GM12878 (cell line): ENCODE results near the gene NCBP2. TPM values are rescaled to one million over a fixed set of nuclear protein-coding genes. Genes with fewer than 3 reads are reported as not detected.

Experiments
- ATAC-seq: fragments of 200-7000 bp; cut with Tn5 transposase; 3 replicates; pipeline ENCODE4 v1.9.1; 2020; ENCODE audit warnings: mild to moderate bottlenecking, moderate library complexity
- BruUV-seq: library from RNA; stranded (reverse); fragments of 400-500 nt; replicated peaks from 2 replicates; lab custom pipeline; 2021; lab: Mats Ljungman, UMichigan
- CTCF ChIA-PET: fragments of 300-600 bp; sonication (Branson Sonifier 250); formaldehyde crosslinking; extraction: SDS; loops from one replicate; lab custom pipeline; 2021; ENCODE audit warnings: inconsistent platforms; lab: Yijun Ruan, JAX
- POLR2A ChIA-PET: fragments of 350-600 bp; formaldehyde crosslinking; extraction: SDS; loops from one replicate; lab custom pipeline; 2021; ENCODE audit warnings: inconsistent platforms; lab: Charles Lee
- RAD21 ChIA-PET: fragments of 300-600 bp; sonication (Branson Sonifier 250); formaldehyde crosslinking; loops from one replicate; lab custom pipeline; 2023; ENCODE audit warnings: antibody characterized with exemption; ENCODE audit not compliant: unreplicated experiment; lab: Charles Lee
- SMC1A ChIA-PET: fragments of 300-600 bp; sonication (Branson Sonifier 250); formaldehyde crosslinking; loops from one replicate; lab custom pipeline; 2023; ENCODE audit not compliant: unreplicated experiment, uncharacterized antibody; lab: Charles Lee
- DNase-seq: peaks from one replicate; pipeline ENCODE4 v3.0.0-alpha.2; 2011; ENCODE audit warnings: low read depth, low spot score
- FAIRE-seq: peaks from 3 replicates; lab custom pipeline; 2011; peaks lifted over from hg19 to GRCh38; lab: Jason Lieb, UNC
- H2AFZ ChIP-seq: 2 replicates; pipeline ENCODE4 v1.6.0; 2011; ENCODE audit warnings: low read depth, low read length, control low read depth; ENCODE audit not compliant: control insufficient read depth
- H3K27ac ChIP-seq: 2 replicates; pipeline ENCODE4 v1.5.1; 2011; ENCODE audit warnings: control low read depth; ENCODE audit not compliant: control insufficient read depth, insufficient read depth
- H3K27me3 ChIP-seq, 2 experiments: replicated peaks in 1 of 2; 2 replicates each; pipeline versions ENCODE4 v1.6.0 to v1.6.1; 2011; ENCODE audit warnings: low read length in 1 of 2; ENCODE audit not compliant: control insufficient read depth in 2 of 2, insufficient read depth in 2 of 2
- H3K36me3 ChIP-seq, 2 experiments: 2 replicates each; pipeline ENCODE4 v1.5.1; 2011; ENCODE audit warnings: low read length in 1 of 2; ENCODE audit not compliant: control insufficient read depth in 2 of 2, insufficient read depth in 2 of 2
- H3K4me1 ChIP-seq: 2 replicates; pipeline ENCODE4 v1.6.1; 2011; ENCODE audit warnings: mild to moderate bottlenecking, low read length, moderate library complexity, mixed read lengths; ENCODE audit not compliant: control insufficient read depth, insufficient read depth
- H3K4me2 ChIP-seq: 2 replicates; pipeline ENCODE4 v1.6.0; 2011; ENCODE audit warnings: control low read depth; ENCODE audit not compliant: control insufficient read depth, insufficient read depth
- H3K4me3 ChIP-seq: fragments of 200-600 bp; sonication (generic); 2 replicates; pipeline ENCODE4 v1.5.1; 2016
- H3K79me2 ChIP-seq: 2 replicates; pipeline ENCODE4 v1.6.0; 2011; ENCODE audit warnings: low read length; ENCODE audit not compliant: control insufficient read depth, insufficient read depth
- H3K9ac ChIP-seq: 2 replicates; pipeline ENCODE4 v1.8.0; 2011; ENCODE audit warnings: low read length, control low read depth, mixed read lengths; ENCODE audit not compliant: control insufficient read depth, insufficient read depth
- H3K9me3 ChIP-seq: replicated peaks from 3 replicates; pipeline ENCODE4 v1.5.1; 2011; ENCODE audit warnings: mild to moderate bottlenecking, low read length; ENCODE audit not compliant: control insufficient read depth, insufficient read depth
- H4K20me1 ChIP-seq: 2 replicates; pipeline ENCODE4 v1.6.0; 2011; ENCODE audit not compliant: control insufficient read depth, insufficient read depth
- ATF7 ChIP-seq: fragments of 450-650 bp; IDR thresholded peaks from 2 replicates; pipeline ENCODE4 v1.6.1; 2016; ENCODE audit warnings: low read depth, mild to moderate bottlenecking
- CHD4 ChIP-seq: fragments of 200-600 bp; sonication (generic); IDR thresholded peaks from 2 replicates; pipeline ENCODE4 v1.6.1; 2016; ENCODE audit warnings: mild to moderate bottlenecking
- LARP7 ChIP-seq: fragments of 450-650 bp; IDR thresholded peaks from 2 replicates; pipeline ENCODE4 v1.6.1; 2017; ENCODE audit warnings: mild to moderate bottlenecking
- MTA2 ChIP-seq: fragments of 450-650 bp; IDR thresholded peaks from 2 replicates; pipeline ENCODE4 v1.6.1; 2016; ENCODE audit warnings: low read depth, mild to moderate bottlenecking, moderate library complexity
- NFYA ChIP-seq: IDR thresholded peaks from 2 replicates; pipeline ENCODE4 v1.6.1; 2011; ENCODE audit warnings: low read depth, mild to moderate bottlenecking, low read length, improper control_type of control experiment, borderline replicate concordance
- PAX8 ChIP-seq: fragments of 450-650 bp; IDR thresholded peaks from 2 replicates; pipeline ENCODE4 v1.6.1; 2017; ENCODE audit warnings: mild to moderate bottlenecking, moderate library complexity
- RELA ChIP-seq: fragments of 450-650 bp; IDR thresholded peaks from 2 replicates; pipeline ENCODE4 v1.8.0; 2014; ENCODE audit warnings: borderline replicate concordance; ENCODE audit not compliant: partially characterized antibody
- SPI1 ChIP-seq: IDR thresholded peaks from 2 replicates; pipeline ENCODE4 v1.6.1; 2011; ENCODE audit warnings: low read depth, mild to moderate bottlenecking, low read length, moderate library complexity, borderline replicate concordance; ENCODE audit not compliant: insufficient read depth
- STAT3 ChIP-seq: IDR thresholded peaks from 2 replicates; pipeline ENCODE4 v1.6.1; 2011; ENCODE audit warnings: low read depth, low read length, improper control_type of control experiment
- WGBS: methylation state at CpG from one replicate; pipeline ENCODE4 v1.1.6; 2016; ENCODE audit warnings: low lambda C conversion rate; ENCODE audit not compliant: insufficient replicate concordance, insufficient coverage; ENCODE audit errors: missing lambda C conversion rate; 5-methylcytosine and 5-hydroxymethylcytosine counted together
- in situ Hi-C: fragments of 300-500 bp; cut with MboI; formaldehyde crosslinking; loops from 9 replicates; pipeline ENCODE4 v1.14.3; 2018; ENCODE audit warnings: mixed read lengths
- intact Hi-C: fragments of 100-400 bp; cut with micrococcal nuclease; formaldehyde crosslinking; loops from one replicate; pipeline ENCODE4 v1.14.2; 2022; ENCODE audit not compliant: unreplicated experiment
- polyA plus RNA-seq, 11 experiments: library from polyadenylated mRNA; depleted of rRNA in 4 of 11; unstranded in 6 of 11; stranded (reverse) in 5 of 11; fragments of >200 nt; fragmentation: Nextera tagmentation in 4 of 11; fragmentation: Illumina TruSeq in 1 of 11; extraction: Ambion mirVana in 4 of 11; extraction: Trizol in 1 of 11; gene quantifications; 1 replicate in 1 of 11; 2 replicates in 10 of 11; pipeline versions ENCODE4 v1.2.1 to v1.2.3, GENCODE V29; 2011 to 2016; ENCODE audit warnings: inconsistent platforms in 2 of 11, missing spikeins in 2 of 11, low read depth in 1 of 11
- total RNA-seq, 4 experiments: library from RNA; depleted of rRNA in 3 of 4; stranded (reverse); fragments of >200 nt in 3 of 4; fragmentation: Illumina TruSeq in 1 of 4; extraction: Trizol in 1 of 4; gene quantifications; 2 replicates each; pipeline versions ENCODE4 v1.2.1 to v1.2.3, GENCODE V29; 2013 to 2021
- TF ChIP-seq, protein P1 (sequence below): IDR thresholded peaks from 2 replicates; pipeline ENCODE4 v1.6.1; 2011; ENCODE audit warnings: borderline replicate concordance, low read depth, mild to moderate bottlenecking, moderate library complexity, mixed read lengths, low read length; ENCODE audit not compliant: insufficient read depth; ENCODE audit errors: extremely low read length
- TF ChIP-seq, protein P2 (sequence below): IDR thresholded peaks from 2 replicates; pipeline ENCODE4 v1.6.1; 2012; ENCODE audit warnings: mild to moderate bottlenecking, low read depth, low read length
- TF ChIP-seq, protein P3 (sequence below): IDR thresholded peaks from 2 replicates; pipeline ENCODE4 v1.6.1; 2012; ENCODE audit warnings: low read depth, low read length, improper control_type of control experiment

Gene NCBP2
- total and polyA plus RNA-seq, 10 of the 15 experiments (the other 5 are each of a cell fraction or from before 2014, with no cell fraction given): 59.6 to 136 (median 96.4) TPM

DNA sequence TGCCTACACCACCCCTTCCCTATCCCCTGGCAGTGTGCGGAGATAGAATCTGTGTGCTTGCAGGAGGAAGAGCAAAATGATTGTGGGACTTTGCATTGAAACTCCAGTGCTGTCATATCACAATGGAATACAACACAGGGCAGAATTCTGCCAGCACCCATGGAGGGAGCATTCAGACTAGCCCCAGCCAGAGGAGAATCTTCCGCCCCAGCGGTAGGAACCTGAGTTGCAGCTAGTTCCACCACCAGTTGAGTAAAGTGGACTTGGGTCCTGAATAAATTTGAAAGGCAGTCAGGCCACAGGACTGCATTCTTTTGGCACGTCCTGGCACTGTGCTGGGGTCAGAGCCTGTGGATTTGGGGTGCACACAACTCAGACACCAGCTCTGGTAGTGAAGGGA, 27.5 kb downstream of the NCBP2 start (continued):
- no peak for TF ChIP-seq STAT3
- no peak for TF ChIP-seq CHD4
- no peak for TF ChIP-seq ATF7
- no peak for TF ChIP-seq LARP7
- TF ChIP-seq RELA: no peak
- no peak for TF ChIP-seq PAX8
- TF ChIP-seq, protein P1, sequence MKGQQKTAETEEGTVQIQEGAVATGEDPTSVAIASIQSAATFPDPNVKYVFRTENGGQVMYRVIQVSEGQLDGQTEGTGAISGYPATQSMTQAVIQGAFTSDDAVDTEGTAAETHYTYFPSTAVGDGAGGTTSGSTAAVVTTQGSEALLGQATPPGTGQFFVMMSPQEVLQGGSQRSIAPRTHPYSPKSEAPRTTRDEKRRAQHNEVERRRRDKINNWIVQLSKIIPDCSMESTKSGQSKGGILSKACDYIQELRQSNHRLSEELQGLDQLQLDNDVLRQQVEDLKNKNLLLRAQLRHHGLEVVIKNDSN: no peak

DNA sequence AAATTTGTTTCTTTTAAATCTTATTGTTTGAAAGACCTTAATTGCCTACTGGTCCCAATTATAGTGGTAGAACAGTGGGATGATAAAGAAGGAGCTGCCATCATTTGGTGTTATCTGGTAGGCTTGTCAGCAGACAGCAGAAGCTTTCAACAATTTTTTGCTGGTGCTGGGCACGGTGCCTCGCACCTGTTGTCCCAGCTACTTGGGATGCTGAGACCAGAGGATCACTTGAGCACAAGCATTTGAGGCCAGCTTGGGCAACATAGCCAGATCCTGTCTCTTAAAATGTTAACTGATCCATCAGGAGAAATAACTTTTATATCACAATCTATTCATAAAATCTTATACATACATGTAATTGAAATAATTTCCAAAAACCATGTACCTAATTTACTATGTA, 38.6 kb downstream of the NCBP2 start:
- ATAC-seq: no peak
- no peak overlapping the region for H3K27ac ChIP-seq
- H4K20me1 ChIP-seq: no peaks in the 10 kb centered on the region
- ChIA-PET RAD21 (no interaction called here), POLR2A (no interaction called here), CTCF (interaction anchor here (1.0 kb wide), 1 partner anchor 294 kb away, joined by 3 read pairs; no protein-coding TSS in a partner anchor), SMC1A (interaction anchor here (1.0 kb wide), 1 partner anchor 247 kb away, joined by 4 read pairs; no protein-coding TSS in a partner anchor)
- no peaks in the 10 kb centered on the region for H3K27me3 ChIP-seq
- H3K4me1 ChIP-seq: no peaks in the 10 kb centered on the region
- TF ChIP-seq, protein P2, sequence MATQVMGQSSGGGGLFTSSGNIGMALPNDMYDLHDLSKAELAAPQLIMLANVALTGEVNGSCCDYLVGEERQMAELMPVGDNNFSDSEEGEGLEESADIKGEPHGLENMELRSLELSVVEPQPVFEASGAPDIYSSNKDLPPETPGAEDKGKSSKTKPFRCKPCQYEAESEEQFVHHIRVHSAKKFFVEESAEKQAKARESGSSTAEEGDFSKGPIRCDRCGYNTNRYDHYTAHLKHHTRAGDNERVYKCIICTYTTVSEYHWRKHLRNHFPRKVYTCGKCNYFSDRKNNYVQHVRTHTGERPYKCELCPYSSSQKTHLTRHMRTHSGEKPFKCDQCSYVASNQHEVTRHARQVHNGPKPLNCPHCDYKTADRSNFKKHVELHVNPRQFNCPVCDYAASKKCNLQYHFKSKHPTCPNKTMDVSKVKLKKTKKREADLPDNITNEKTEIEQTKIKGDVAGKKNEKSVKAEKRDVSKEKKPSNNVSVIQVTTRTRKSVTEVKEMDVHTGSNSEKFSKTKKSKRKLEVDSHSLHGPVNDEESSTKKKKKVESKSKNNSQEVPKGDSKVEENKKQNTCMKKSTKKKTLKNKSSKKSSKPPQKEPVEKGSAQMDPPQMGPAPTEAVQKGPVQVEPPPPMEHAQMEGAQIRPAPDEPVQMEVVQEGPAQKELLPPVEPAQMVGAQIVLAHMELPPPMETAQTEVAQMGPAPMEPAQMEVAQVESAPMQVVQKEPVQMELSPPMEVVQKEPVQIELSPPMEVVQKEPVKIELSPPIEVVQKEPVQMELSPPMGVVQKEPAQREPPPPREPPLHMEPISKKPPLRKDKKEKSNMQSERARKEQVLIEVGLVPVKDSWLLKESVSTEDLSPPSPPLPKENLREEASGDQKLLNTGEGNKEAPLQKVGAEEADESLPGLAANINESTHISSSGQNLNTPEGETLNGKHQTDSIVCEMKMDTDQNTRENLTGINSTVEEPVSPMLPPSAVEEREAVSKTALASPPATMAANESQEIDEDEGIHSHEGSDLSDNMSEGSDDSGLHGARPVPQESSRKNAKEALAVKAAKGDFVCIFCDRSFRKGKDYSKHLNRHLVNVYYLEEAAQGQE: no peak
- TF ChIP-seq MTA2 (no peak), NFYA (no peak), SPI1 (no peak)
- TF ChIP-seq, protein P3, sequence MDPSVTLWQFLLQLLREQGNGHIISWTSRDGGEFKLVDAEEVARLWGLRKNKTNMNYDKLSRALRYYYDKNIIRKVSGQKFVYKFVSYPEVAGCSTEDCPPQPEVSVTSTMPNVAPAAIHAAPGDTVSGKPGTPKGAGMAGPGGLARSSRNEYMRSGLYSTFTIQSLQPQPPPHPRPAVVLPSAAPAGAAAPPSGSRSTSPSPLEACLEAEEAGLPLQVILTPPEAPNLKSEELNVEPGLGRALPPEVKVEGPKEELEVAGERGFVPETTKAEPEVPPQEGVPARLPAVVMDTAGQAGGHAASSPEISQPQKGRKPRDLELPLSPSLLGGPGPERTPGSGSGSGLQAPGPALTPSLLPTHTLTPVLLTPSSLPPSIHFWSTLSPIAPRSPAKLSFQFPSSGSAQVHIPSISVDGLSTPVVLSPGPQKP: no peak
- WGBS: 100% methylated on average over 2 of the region's 2 CpGs
- no peak overlapping the region for H3K9ac ChIP-seq
- BruUV-seq: TSS peak; percentile 15
- no peak overlapping the region for H2AFZ ChIP-seq
- H3K4me3 ChIP-seq: no peak overlapping the region
- peaks cover 6 to 18% of the 10 kb centered on the region in 2 experiments; a peak in 3 of 4 replicates for H3K36me3 ChIP-seq
- no peaks in the 10 kb centered on the region for H3K9me3 ChIP-seq
- in situ Hi-C loops: no loop called here
- no peaks in the 10 kb centered on the region for H3K79me2 ChIP-seq
- no peak for FAIRE-seq
- intact Hi-C loops: no loop called here
- no peak overlapping the region for H3K4me2 ChIP-seq
- DNase-seq: no peak
